Activated CD4-positive, alpha-beta memory T cell treated with anti-CD3 and anti-CD28 coated beads, Interleukin-2, amount 10 ng/mL, durations not matched to agents 7 days and 5 days (primary cell): ENCODE data around the gene PITPNB. TPM values are rescaled to one million over a fixed set of nuclear protein-coding genes. Genes with fewer than 3 reads are reported as not detected.

Experiments used
- CTCF ChIA-PET: fragments of 350-600 bp; sonication (Branson Sonifier 250); formaldehyde crosslinking; loops from one replicate; lab custom pipeline; 2021; ENCODE audit warnings: antibody characterized with exemption, inconsistent platforms; lab: Charles Lee
- POLR2A ChIA-PET: fragments of 350-600 bp; sonication (Branson Sonifier 250); formaldehyde crosslinking; loops from one replicate; lab custom pipeline; 2021; ENCODE audit warnings: antibody characterized with exemption; lab: Charles Lee
- DNase-seq: peaks from one replicate; pipeline ENCODE4 v3.0.0-alpha.2; 2020
- H3K27ac Mint-ChIP-seq: one replicate; pipeline ENCODE4 v1.8.0; 2021; ENCODE audit warnings: mild to moderate bottlenecking, mixed read lengths
- H3K27me3 Mint-ChIP-seq: one replicate; pipeline ENCODE4 v1.8.0; 2021; ENCODE audit warnings: mixed read lengths
- H3K36me3 Mint-ChIP-seq: one replicate; pipeline ENCODE4 v1.8.0; 2021; ENCODE audit warnings: low read depth, mixed read lengths
- H3K4me1 Mint-ChIP-seq: one replicate; pipeline ENCODE4 v1.8.0; 2021; ENCODE audit warnings: mixed read lengths
- H3K4me3 Mint-ChIP-seq: one replicate; pipeline ENCODE4 v1.8.0; 2021; ENCODE audit warnings: mild to moderate bottlenecking, mixed read lengths
- H3K9me3 Mint-ChIP-seq: one replicate; pipeline ENCODE4 v1.8.0; 2021; ENCODE audit warnings: mixed read lengths
- total RNA-seq, 2 experiments: library from RNA; stranded (reverse); gene quantifications; one replicate each; pipeline ENCODE4 v1.2.3, GENCODE V29; 2021

PITPNB gene
- total RNA-seq, 2 experiments from 2014 or later: 85.7 to 96.0 TPM

- CTCF ChIA-PET: interaction anchor here (1.1 to 2.5 kb wide), 2 partner anchors 9 to 12 kb away, joined by 3 to 12 read pairs; no protein-coding TSS in a partner anchor
- DNase-seq: no peak
- Mint-ChIP-seq H3K4me3 (no peak overlapping the region), H3K27me3 (no peaks in the 10 kb centered on the region), H3K4me1 (peaks cover 35% of the 10 kb centered on the region), H3K27ac (no peak overlapping the region), H3K9me3 (no peaks in the 10 kb centered on the region), H3K36me3 (peaks cover 35% of the 10 kb centered on the region)
- POLR2A ChIA-PET: interaction anchor here (0.9 kb wide), 1 partner anchor 45 kb away, joined by 3 read pairs; the partner anchor contains the start of gene PITPNB
Measured at GRCh38 chr22:27874185-27874584, 44.9 kb downstream of the PITPNB start.

GRCh38 chr22:27873472-27873871, 45.6 kb downstream of the PITPNB start:
- CTCF ChIA-PET: interaction anchor here (1.1 kb wide), 2 partner anchors 10 to 13 kb away, joined by 3 read pairs; no protein-coding TSS in a partner anchor
- Mint-ChIP-seq H3K27ac (no peak overlapping the region), H3K4me1 (peaks cover 42% of the 10 kb centered on the region), H3K36me3 (peaks cover 41% of the 10 kb centered on the region), H3K27me3 (no peaks in the 10 kb centered on the region), H3K4me3 (no peak overlapping the region), H3K9me3 (no peaks in the 10 kb centered on the region)
- POLR2A ChIA-PET: interaction anchor here (0.9 kb wide), 1 partner anchor 46 kb away, joined by 3 read pairs; the partner anchor contains the start of gene PITPNB
- DNase-seq: no peak

GRCh38 chr22:27872488-27872887, 46.6 kb downstream of the PITPNB start:
- Mint-ChIP-seq H3K4me1 (peaks cover 45% of the 10 kb centered on the region), H3K36me3 (peaks cover 49% of the 10 kb centered on the region), H3K4me3 (no peak overlapping the region), H3K27me3 (no peaks in the 10 kb centered on the region), H3K27ac (no peak overlapping the region), H3K9me3 (no peaks in the 10 kb centered on the region)
- CTCF ChIA-PET: interaction anchor here (1.1 kb wide), 1 partner anchor 14 kb away, joined by 3 read pairs; no protein-coding TSS in a partner anchor
- POLR2A ChIA-PET: no interaction called here
- DNase-seq: no peak

- Mint-ChIP-seq H3K36me3 (peaks cover 56% of the 10 kb centered on the region), H3K4me1 (peaks cover 48% of the 10 kb centered on the region), H3K9me3 (no peaks in the 10 kb centered on the region), H3K27me3 (no peaks in the 10 kb centered on the region), H3K27ac (no peak overlapping the region), H3K4me3 (no peak overlapping the region)
- ChIA-PET CTCF (interaction anchor here (0.6 to 2.1 kb wide), 2 partner anchors 9 to 10 kb away, joined by 3 to 8 read pairs; no protein-coding TSS in a partner anchor), POLR2A (no interaction called here)
- no peak for DNase-seq
Measured at GRCh38 chr22:27871306-27872014, 47.6 kb downstream of the PITPNB start.

- Mint-ChIP-seq H3K9me3 (no peaks in the 10 kb centered on the region), H3K36me3 (peaks cover 54% of the 10 kb centered on the region), H3K4me3 (no peak overlapping the region), H3K27ac (no peak overlapping the region), H3K4me1 (peaks cover 41% of the 10 kb centered on the region), H3K27me3 (no peaks in the 10 kb centered on the region)
- POLR2A ChIA-PET: interaction anchor here (0.9 kb wide), 1 partner anchor 49 kb away, joined by 3 read pairs; the partner anchor contains the start of gene PITPNB
- CTCF ChIA-PET: interaction anchor here (2.1 kb wide), 1 partner anchor 11 kb away, joined by 8 read pairs; no protein-coding TSS in a partner anchor
- no peak for DNase-seq
Measured at GRCh38 chr22:27870234-27871191, 48.5 kb downstream of the PITPNB start.

- peaks cover 30% of the 10 kb centered on the region for H3K4me1 Mint-ChIP-seq
- no peak overlapping the region for H3K27ac Mint-ChIP-seq
- no peaks in the 10 kb centered on the region for H3K9me3 Mint-ChIP-seq
- no peaks in the 10 kb centered on the region for H3K27me3 Mint-ChIP-seq
- CTCF ChIA-PET: interaction anchor here (2.0 kb wide), 1 partner anchor 10 kb away, joined by 9 read pairs; no protein-coding TSS in a partner anchor
- H3K4me3 Mint-ChIP-seq: no peak overlapping the region
- no peak for DNase-seq
- POLR2A ChIA-PET: interaction anchor here (2.2 kb wide), 1 partner anchor 50 kb away, joined by 6 read pairs; the partner anchor contains the start of gene PITPNB
- H3K36me3 Mint-ChIP-seq: peaks cover 46% of the 10 kb centered on the region
Measured at GRCh38 chr22:27868732-27869282, 50.2 kb downstream of the PITPNB start.

DNA sequence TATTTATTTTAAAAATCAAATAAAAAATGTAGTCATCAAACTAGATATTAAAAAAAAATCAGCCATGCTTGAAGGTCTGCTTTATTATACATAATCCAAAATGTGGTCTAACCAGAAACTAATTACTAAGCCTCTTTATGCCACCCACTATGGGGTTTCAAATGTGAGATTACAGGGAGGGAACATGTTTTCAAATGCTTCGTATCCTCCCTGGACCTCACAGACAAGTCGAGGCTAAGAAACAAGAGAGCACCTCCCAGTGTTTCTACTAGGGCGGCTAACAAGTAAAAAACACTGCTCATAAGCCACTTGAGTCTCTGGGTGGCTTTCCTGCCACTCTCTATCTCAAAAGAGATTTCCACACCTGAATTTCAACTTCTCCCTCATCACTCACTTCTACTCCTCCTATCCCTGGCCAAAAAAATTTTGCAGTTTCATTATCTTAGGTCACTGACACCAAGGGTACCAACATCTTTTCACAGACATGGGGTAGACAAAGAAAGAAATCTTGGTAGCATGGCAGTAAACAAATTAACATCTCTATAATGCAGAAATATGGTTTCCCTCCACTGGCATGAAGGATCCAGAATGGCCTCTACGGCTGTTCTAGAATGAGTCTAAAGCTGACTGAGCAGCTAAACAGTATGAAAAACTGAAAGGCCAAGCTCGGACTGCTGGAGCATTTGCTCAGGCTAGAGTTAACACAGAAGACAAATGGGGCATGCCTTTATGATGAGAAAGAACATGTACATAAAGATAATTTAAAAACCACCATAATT, 50.9 kb downstream of the PITPNB start:
- H3K27me3 Mint-ChIP-seq: no peaks in the 10 kb centered on the region
- H3K36me3 Mint-ChIP-seq: peaks cover 43% of the 10 kb centered on the region
- no peak overlapping the region for H3K4me3 Mint-ChIP-seq
- POLR2A ChIA-PET: interaction anchor here (1.0 to 2.2 kb wide), 2 partner anchors 8 to 51 kb away, joined by 3 to 6 read pairs; partner anchors contain the start of gene PITPNB
- H3K9me3 Mint-ChIP-seq: no peaks in the 10 kb centered on the region
- no peak overlapping the region for H3K27ac Mint-ChIP-seq
- CTCF ChIA-PET: interaction anchor here (1.0 to 2.0 kb wide), 3 partner anchors 10 to 18 kb away, joined by 3 to 9 read pairs (median 4); no protein-coding TSS in a partner anchor
- no peak for DNase-seq
- H3K4me1 Mint-ChIP-seq: peaks cover 30% of the 10 kb centered on the region

GRCh38 chr22:27867085-27867952, 51.7 kb downstream of the PITPNB start:
- no peaks in the 10 kb centered on the region for H3K27me3 Mint-ChIP-seq
- H3K9me3 Mint-ChIP-seq: no peaks in the 10 kb centered on the region
- H3K4me3 Mint-ChIP-seq: no peak overlapping the region
- H3K36me3 Mint-ChIP-seq: peaks cover 43% of the 10 kb centered on the region
- peaks cover 30% of the 10 kb centered on the region for H3K4me1 Mint-ChIP-seq
- POLR2A ChIA-PET: interaction anchor here (1.0 to 2.2 kb wide), 2 partner anchors 9 to 52 kb away, joined by 3 to 6 read pairs; partner anchors contain the start of gene PITPNB
- CTCF ChIA-PET: interaction anchor here (1.0 to 2.0 kb wide), 3 partner anchors 11 to 19 kb away, joined by 3 to 9 read pairs (median 4); no protein-coding TSS in a partner anchor
- no peak for DNase-seq
- H3K27ac Mint-ChIP-seq: no peak overlapping the region

DNA sequence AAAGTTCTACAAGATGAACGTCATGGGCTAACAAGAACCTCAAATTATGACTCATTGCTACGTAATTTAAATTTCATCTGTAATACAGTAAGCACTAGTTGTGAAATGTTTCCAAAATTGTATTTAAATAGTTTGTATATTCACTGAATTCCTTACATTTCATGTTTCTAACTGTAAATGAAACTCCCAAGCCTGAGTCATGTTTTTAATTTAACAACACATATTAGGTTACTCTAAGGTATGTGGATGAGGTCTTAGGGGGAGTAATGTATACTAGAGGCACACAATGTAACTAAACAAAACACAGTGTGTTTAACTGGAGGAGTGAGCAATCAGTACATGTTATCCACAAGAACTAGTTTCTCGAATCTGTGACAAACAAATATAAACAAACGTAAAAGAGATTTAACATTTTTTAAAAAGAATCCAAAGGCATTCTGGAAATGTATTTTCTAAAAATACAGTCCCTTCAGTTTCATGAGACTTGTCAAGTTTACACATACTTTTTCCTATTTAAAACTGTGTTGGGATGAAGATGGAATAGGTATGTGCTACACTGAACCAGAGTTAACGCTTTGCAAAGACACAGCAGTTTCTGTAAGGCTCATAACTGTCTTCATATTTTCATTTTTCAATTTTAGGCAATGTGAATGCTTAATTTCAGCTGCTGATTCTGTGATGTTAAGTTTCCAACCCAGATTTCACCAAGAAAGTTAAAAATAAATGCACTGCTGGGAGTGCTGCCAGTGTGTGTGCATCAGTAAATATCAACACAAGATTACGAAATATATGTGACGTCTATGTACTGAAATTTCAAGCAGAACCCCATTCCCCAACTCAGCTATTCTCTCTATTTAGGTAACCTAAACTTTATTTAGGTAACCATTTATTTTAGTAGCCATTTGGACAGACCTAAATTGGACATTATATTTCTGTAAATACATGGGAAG, 52.6 kb downstream of the PITPNB start:
- no peak overlapping the region for H3K4me3 Mint-ChIP-seq
- ChIA-PET CTCF (no interaction called here), POLR2A (interaction anchor here (1.0 to 2.2 kb wide), 2 partner anchors 9 to 53 kb away, joined by 3 to 6 read pairs; partner anchors contain the start of gene PITPNB)
- H3K27ac Mint-ChIP-seq: no peak overlapping the region
- no peaks in the 10 kb centered on the region for H3K27me3 Mint-ChIP-seq
- DNase-seq: no peak
- peaks cover 30% of the 10 kb centered on the region for H3K4me1 Mint-ChIP-seq
- no peaks in the 10 kb centered on the region for H3K9me3 Mint-ChIP-seq
- H3K36me3 Mint-ChIP-seq: peaks cover 42% of the 10 kb centered on the region

- no peak overlapping the region for H3K27ac Mint-ChIP-seq
- no peaks in the 10 kb centered on the region for H3K27me3 Mint-ChIP-seq
- no peaks in the 10 kb centered on the region for H3K9me3 Mint-ChIP-seq
- no peak overlapping the region for H3K4me3 Mint-ChIP-seq
- peaks cover 41% of the 10 kb centered on the region for H3K36me3 Mint-ChIP-seq
- no peak for DNase-seq
- H3K4me1 Mint-ChIP-seq: peaks cover 30% of the 10 kb centered on the region
- ChIA-PET POLR2A (interaction anchor here (1.6 kb wide), 1 partner anchor 16 kb away, joined by 5 read pairs; no protein-coding TSS in a partner anchor), CTCF (no interaction called here)
Measured at GRCh38 chr22:27865496-27865895, 53.6 kb downstream of the PITPNB start.
